Measurements from ENCODE around the gene FUT8.
"Not testable (repeated sequence)": the region's sequence is repeated elsewhere in the genome, so short reads cannot be mapped to it uniquely, and the experiment has no call there.

The FUT8 gene

GRCh38 chr14:65622703-65623102, 210.2 kb downstream of the FUT8 start:
- DNase-seq (ENCODE audit: low spot score), result no peak

GRCh38 chr14:65623759-65624158, 211.2 kb downstream of the FUT8 start:
- DNase-seq (ENCODE audit: low spot score), result no peak

GRCh38 chr14:65627315-65627714, 214.8 kb downstream of the FUT8 start:
- DNase-seq (ENCODE audit: low spot score), result no peak

GRCh38 chr14:65628664-65629063, 216.1 kb downstream of the FUT8 start:
- no peak for DNase-seq (ENCODE audit: low spot score)

GRCh38 chr14:65631040-65631439, 218.5 kb downstream of the FUT8 start:
- DNase-seq (ENCODE audit: low spot score), result no peak

GRCh38 chr14:65632487-65632886, 220.0 kb downstream of the FUT8 start:
- DNase-seq (ENCODE audit: low spot score), result no peak

GRCh38 chr14:65633666-65634065, 221.1 kb downstream of the FUT8 start:
- DNase-seq (ENCODE audit: low spot score), result not testable (repeated sequence)

GRCh38 chr14:65637780-65638179, 225.2 kb downstream of the FUT8 start:
- DNase-seq (ENCODE audit: low spot score), result no peak

- no peak for DNase-seq (ENCODE audit: low spot score)
Observed at GRCh38 chr14:65639216-65639615, 226.7 kb downstream of the FUT8 start.

GRCh38 chr14:65650826-65651225, 238.3 kb downstream of the FUT8 start:
- DNase-seq (ENCODE audit: low spot score), result no peak

GRCh38 chr14:65656554-65656953, 244.0 kb downstream of the FUT8 start:
- no peak for DNase-seq (ENCODE audit: low spot score)

- DNase-seq (ENCODE audit: low spot score), result no peak
Observed at GRCh38 chr14:65658202-65658601, 245.7 kb downstream of the FUT8 start.

- no peak for DNase-seq (ENCODE audit: low spot score)
Observed at GRCh38 chr14:65661865-65662264, 249.3 kb downstream of the FUT8 start.

GRCh38 chr14:65664436-65664835, 251.9 kb downstream of the FUT8 start:
- no peak for DNase-seq (ENCODE audit: low spot score)

GRCh38 chr14:65676361-65677014, 264.0 kb downstream of the FUT8 start:
- DNase-seq (ENCODE audit: low spot score), result no peak

GRCh38 chr14:65685572-65685971, 273.0 kb downstream of the FUT8 start:
- DNase-seq (ENCODE audit: low spot score), result no peak

GRCh38 chr14:65686761-65687160, 274.2 kb downstream of the FUT8 start:
- peak; percentile 6 for DNase-seq (ENCODE audit: low spot score)

GRCh38 chr14:65689070-65689469, 276.5 kb downstream of the FUT8 start:
- DNase-seq (ENCODE audit: low spot score), result no peak

- DNase-seq (ENCODE audit: low spot score), result not testable (repeated sequence)
Observed at GRCh38 chr14:65692566-65692965, 280.0 kb downstream of the FUT8 start.

- no peak for DNase-seq (ENCODE audit: low spot score)
Observed at GRCh38 chr14:65696801-65697200, 284.3 kb downstream of the FUT8 start.

- DNase-seq (ENCODE audit: low spot score), result no peak
Observed at GRCh38 chr14:65703521-65703920, 291.0 kb downstream of the FUT8 start.

- DNase-seq (ENCODE audit: low spot score), result no peak
Observed at GRCh38 chr14:65703996-65704395, 291.5 kb downstream of the FUT8 start.

GRCh38 chr14:65704437-65704836, 291.9 kb downstream of the FUT8 start:
- DNase-seq (ENCODE audit: low spot score), result no peak

- no peak for DNase-seq (ENCODE audit: low spot score)
Observed at GRCh38 chr14:65704850-65705249, 292.3 kb downstream of the FUT8 start.
